Panc1 (cell line): Measurements from ENCODE around the gene QSER1. TPM values are rescaled to one million over a fixed set of nuclear protein-coding genes. Genes with fewer than 3 reads are reported as not detected.

Experiments
- ATAC-seq: fragments of 200-7000 bp; cut with Tn5 transposase; 2 replicates; pipeline ENCODE4 v1.9.1; 2020; ENCODE audit warnings: mild to moderate bottlenecking, moderate library complexity
- BruUV-seq: library from RNA; stranded (reverse); fragments of 400-500 nt; replicated peaks from 2 replicates; lab custom pipeline; 2021; lab: Mats Ljungman, UMichigan
- CTCF ChIA-PET: fragments of 300-600 bp; sonication (Branson Sonifier 250); formaldehyde crosslinking; loops from one replicate; lab custom pipeline; 2022; ENCODE audit warnings: antibody characterized with exemption; lab: Charles Lee
- POLR2A ChIA-PET: fragments of 300-600 bp; sonication (Branson Sonifier 250); formaldehyde crosslinking; loops from one replicate; lab custom pipeline; 2022; ENCODE audit warnings: antibody characterized with exemption; lab: Charles Lee
- DNase-seq: peaks from one replicate; pipeline ENCODE4 v3.0.0-alpha.2; 2010; ENCODE audit warnings: low read depth, low spot score
- H3K27ac ChIP-seq: 2 replicates; pipeline ENCODE4 v1.5.1; 2011; ENCODE audit warnings: mild to moderate bottlenecking, low read length, inconsistent platforms
- H3K27me3 ChIP-seq: fragments of 200-500 bp; sonication (Bioruptor generic); 2 replicates; pipeline ENCODE4 v1.6.0; 2014; ENCODE audit warnings: low read length, inconsistent platforms; ENCODE audit not compliant: control insufficient read depth, insufficient read depth
- H3K36me3 ChIP-seq: fragments of 200-500 bp; sonication (Bioruptor generic); 2 replicates; pipeline ENCODE4 v1.5.1; 2014; ENCODE audit warnings: inconsistent platforms, mild to moderate bottlenecking, low read length, moderate library complexity; ENCODE audit not compliant: control insufficient read depth, insufficient read depth
- H3K4me1 ChIP-seq: 2 replicates; pipeline ENCODE4 v1.5.1; 2011; ENCODE audit warnings: inconsistent platforms, mild to moderate bottlenecking, low read length, moderate library complexity; ENCODE audit not compliant: control insufficient read depth, insufficient read depth
- H3K4me3 ChIP-seq, 2 experiments: 2 replicates each; pipeline ENCODE4 v1.5.1; 2011 to 2012; ENCODE audit warnings: low read depth in 2 of 2, low read length in 2 of 2, mild to moderate bottlenecking in 2 of 2, inconsistent platforms in 1 of 2, moderate library complexity in 1 of 2
- H3K9me3 ChIP-seq: fragments of 200-500 bp; sonication (Bioruptor generic); 2 replicates; pipeline ENCODE4 v1.5.1; 2014; ENCODE audit warnings: low read depth, mild to moderate bottlenecking, inconsistent platforms, low read length, moderate library complexity; ENCODE audit not compliant: control insufficient read depth, insufficient read depth
- CTCF ChIP-seq: fragments of 450-650 bp; IDR thresholded peaks from 2 replicates; pipeline ENCODE4 v1.5.1; 2017; ENCODE audit warnings: mild to moderate bottlenecking
- POLR2AphosphoS5 ChIP-seq: IDR thresholded peaks from 2 replicates; pipeline ENCODE4 v1.6.1; 2012; ENCODE audit warnings: mild to moderate bottlenecking, low read depth, low read length, moderate library complexity
- SIN3A ChIP-seq: IDR thresholded peaks from 2 replicates; pipeline ENCODE4 v1.6.1; 2012; ENCODE audit warnings: low read depth, mild to moderate bottlenecking, low read length, moderate library complexity, borderline replicate concordance; ENCODE audit not compliant: insufficient read depth
- TCF7L2 ChIP-seq: IDR thresholded peaks from 2 replicates; pipeline ENCODE4 v1.6.1; 2011; ENCODE audit warnings: mild to moderate bottlenecking, low read depth, low read length, inconsistent platforms
- in situ Hi-C: cut with HindIII; loops from 2 replicates; pipeline ENCODE4 v1.10.0; 2016; ENCODE audit warnings: low sequenced_read_pairs, low pct_unique_long_range_greater_than_20kb
- intact Hi-C: fragments of 100-400 bp; cut with micrococcal nuclease; formaldehyde crosslinking; loops from one replicate; pipeline ENCODE4 v1.10.0; 2022; ENCODE audit not compliant: unreplicated experiment
- total RNA-seq: library from RNA; stranded (reverse); gene quantifications from one replicate; pipeline ENCODE4 v1.2.1, GENCODE V29; 2021; ENCODE audit not compliant: unreplicated experiment
- TF ChIP-seq, protein P1 (sequence below), 2 experiments: IDR thresholded peaks; 2 replicates each; pipeline ENCODE4 v1.6.1; 2011 to 2012; ENCODE audit warnings: low read depth in 2 of 2, control low read depth in 1 of 2, low read length in 1 of 2, mild to moderate bottlenecking in 1 of 2, moderate library complexity in 1 of 2; ENCODE audit not compliant: insufficient read depth in 1 of 2

QSER1 gene
- total RNA-seq, 1 experiment from 2014 or later: 48.2 TPM

GRCh38 chr11:33001281-33001680 is 108.7 kb downstream of the QSER1 start:
- BruUV-seq: no TSS peak
- ChIA-PET CTCF (no interaction called here), POLR2A (no interaction called here)
- TF ChIP-seq, protein P1, sequence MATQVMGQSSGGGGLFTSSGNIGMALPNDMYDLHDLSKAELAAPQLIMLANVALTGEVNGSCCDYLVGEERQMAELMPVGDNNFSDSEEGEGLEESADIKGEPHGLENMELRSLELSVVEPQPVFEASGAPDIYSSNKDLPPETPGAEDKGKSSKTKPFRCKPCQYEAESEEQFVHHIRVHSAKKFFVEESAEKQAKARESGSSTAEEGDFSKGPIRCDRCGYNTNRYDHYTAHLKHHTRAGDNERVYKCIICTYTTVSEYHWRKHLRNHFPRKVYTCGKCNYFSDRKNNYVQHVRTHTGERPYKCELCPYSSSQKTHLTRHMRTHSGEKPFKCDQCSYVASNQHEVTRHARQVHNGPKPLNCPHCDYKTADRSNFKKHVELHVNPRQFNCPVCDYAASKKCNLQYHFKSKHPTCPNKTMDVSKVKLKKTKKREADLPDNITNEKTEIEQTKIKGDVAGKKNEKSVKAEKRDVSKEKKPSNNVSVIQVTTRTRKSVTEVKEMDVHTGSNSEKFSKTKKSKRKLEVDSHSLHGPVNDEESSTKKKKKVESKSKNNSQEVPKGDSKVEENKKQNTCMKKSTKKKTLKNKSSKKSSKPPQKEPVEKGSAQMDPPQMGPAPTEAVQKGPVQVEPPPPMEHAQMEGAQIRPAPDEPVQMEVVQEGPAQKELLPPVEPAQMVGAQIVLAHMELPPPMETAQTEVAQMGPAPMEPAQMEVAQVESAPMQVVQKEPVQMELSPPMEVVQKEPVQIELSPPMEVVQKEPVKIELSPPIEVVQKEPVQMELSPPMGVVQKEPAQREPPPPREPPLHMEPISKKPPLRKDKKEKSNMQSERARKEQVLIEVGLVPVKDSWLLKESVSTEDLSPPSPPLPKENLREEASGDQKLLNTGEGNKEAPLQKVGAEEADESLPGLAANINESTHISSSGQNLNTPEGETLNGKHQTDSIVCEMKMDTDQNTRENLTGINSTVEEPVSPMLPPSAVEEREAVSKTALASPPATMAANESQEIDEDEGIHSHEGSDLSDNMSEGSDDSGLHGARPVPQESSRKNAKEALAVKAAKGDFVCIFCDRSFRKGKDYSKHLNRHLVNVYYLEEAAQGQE (IDR thresholded peaks at IDR 0.05; ENCODE audit: insufficient read depth in 1 of 2, low read depth in 2 of 2, low read length in 1 of 2): no peak
- TF ChIP-seq SIN3A (no peak), POLR2AphosphoS5 (no peak), TCF7L2 (no peak), CTCF (no peak)
- intact Hi-C loops: no loop called here
- no peaks in the 10 kb centered on the region for H3K9me3 ChIP-seq
- no peaks in the 10 kb centered on the region for H3K27me3 ChIP-seq
- no peak overlapping the region for H3K4me3 ChIP-seq
- DNase-seq: no peak
- H3K4me1 ChIP-seq: no peaks in the 10 kb centered on the region
- no peaks in the 10 kb centered on the region for H3K36me3 ChIP-seq
- H3K27ac ChIP-seq: no peak overlapping the region
- in situ Hi-C loops: no loop called here
- no peak; the same call in 1 of the 2 replicates for ATAC-seq

GRCh38 chr11:33001751-33002542 is 109.3 kb downstream of the QSER1 start:
- CTCF ChIA-PET: no interaction called here
- no peak overlapping the region for H3K4me3 ChIP-seq
- TF ChIP-seq CTCF (no peak), TCF7L2 (no peak), POLR2AphosphoS5 (no peak), SIN3A (no peak)
- TF ChIP-seq, protein P1 (IDR thresholded peaks at IDR 0.05; ENCODE audit: insufficient read depth in 1 of 2, low read depth in 2 of 2, low read length in 1 of 2): no peak
- ATAC-seq: 0 out of 2 replicates have a peak, but pooled peaks have one; percentile 34
- H3K27ac ChIP-seq: no peak overlapping the region
- H3K27me3 ChIP-seq: no peaks in the 10 kb centered on the region
- no peaks in the 10 kb centered on the region for H3K4me1 ChIP-seq
- H3K9me3 ChIP-seq: no peaks in the 10 kb centered on the region
- BruUV-seq: no TSS peak
- in situ Hi-C loops: no loop called here
- POLR2A ChIA-PET: interaction anchor here (0.6 kb wide), 1 partner anchor 122 kb away, joined by 5 read pairs; no protein-coding TSS in a partner anchor
- no peak for DNase-seq
- H3K36me3 ChIP-seq: no peaks in the 10 kb centered on the region
- intact Hi-C loops: no loop called here
